ENCODE data around the gene SLC17A1. TPM values are rescaled to one million over a fixed set of nuclear protein-coding genes. Genes with fewer than 3 reads are reported as not detected.

SLC17A1 gene
- total RNA-seq, 1 experiment from 2014 or later = not detected

GRCh38 chr6:25794784-25795183, 37.1 kb downstream of the SLC17A1 start (continued):
- TF ChIP-seq TEAD1 (CRISPR knock-in tag; IDR thresholded peaks at IDR 0.05) (no peak), NR2C2 (CRISPR knock-in tag; IDR thresholded peaks at IDR 0.05) (no peak), USF1 (CRISPR knock-in tag; IDR thresholded peaks at IDR 0.05) (no peak), OVOL2 (CRISPR knock-in tag; IDR thresholded peaks at IDR 0.05; ENCODE audit: borderline replicate concordance) (no peak)
- TF ChIP-seq, protein P1, sequence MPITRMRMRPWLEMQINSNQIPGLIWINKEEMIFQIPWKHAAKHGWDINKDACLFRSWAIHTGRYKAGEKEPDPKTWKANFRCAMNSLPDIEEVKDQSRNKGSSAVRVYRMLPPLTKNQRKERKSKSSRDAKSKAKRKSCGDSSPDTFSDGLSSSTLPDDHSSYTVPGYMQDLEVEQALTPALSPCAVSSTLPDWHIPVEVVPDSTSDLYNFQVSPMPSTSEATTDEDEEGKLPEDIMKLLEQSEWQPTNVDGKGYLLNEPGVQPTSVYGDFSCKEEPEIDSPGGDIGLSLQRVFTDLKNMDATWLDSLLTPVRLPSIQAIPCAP (CRISPR knock-in tag; IDR thresholded peaks at IDR 0.05) = no peak
- TF ChIP-seq, protein P2, sequence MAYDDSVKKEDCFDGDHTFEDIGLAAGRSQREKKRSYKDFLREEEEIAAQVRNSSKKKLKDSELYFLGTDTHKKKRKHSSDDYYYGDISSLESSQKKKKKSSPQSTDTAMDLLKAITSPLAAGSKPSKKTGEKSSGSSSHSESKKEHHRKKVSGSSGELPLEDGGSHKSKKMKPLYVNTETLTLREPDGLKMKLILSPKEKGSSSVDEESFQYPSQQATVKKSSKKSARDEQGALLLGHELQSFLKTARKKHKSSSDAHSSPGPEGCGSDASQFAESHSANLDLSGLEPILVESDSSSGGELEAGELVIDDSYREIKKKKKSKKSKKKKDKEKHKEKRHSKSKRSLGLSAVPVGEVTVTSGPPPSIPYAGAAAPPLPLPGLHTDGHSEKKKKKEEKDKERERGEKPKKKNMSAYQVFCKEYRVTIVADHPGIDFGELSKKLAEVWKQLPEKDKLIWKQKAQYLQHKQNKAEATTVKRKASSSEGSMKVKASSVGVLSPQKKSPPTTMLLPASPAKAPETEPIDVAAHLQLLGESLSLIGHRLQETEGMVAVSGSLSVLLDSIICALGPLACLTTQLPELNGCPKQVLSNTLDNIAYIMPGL (CRISPR knock-in tag; IDR thresholded peaks at IDR 0.05) = no peak

GRCh38 chr6:25793970-25794369, 37.9 kb downstream of the SLC17A1 start:
- ATAC-seq (no peak), DNase-seq (ENCODE audit: low spot score) (no peak)
- CTCF ChIA-PET = no interaction called here
- Mint-ChIP-seq H3K36me3 (no peaks in the 10 kb centered on the region), H3K9me3 (peaks cover 4% of the 10 kb centered on the region; the same call in 1 of the 2 replicates), H3K4me1 (no peaks in the 10 kb centered on the region), H3K4me3 (no peak overlapping the region), H3K27me3 (ENCODE audit: low read depth) (no peaks in the 10 kb centered on the region), H3K27ac (no peak overlapping the region)
- TF ChIP-seq, protein P3, sequence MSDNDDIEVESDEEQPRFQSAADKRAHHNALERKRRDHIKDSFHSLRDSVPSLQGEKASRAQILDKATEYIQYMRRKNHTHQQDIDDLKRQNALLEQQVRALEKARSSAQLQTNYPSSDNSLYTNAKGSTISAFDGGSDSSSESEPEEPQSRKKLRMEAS (CRISPR knock-in tag; IDR thresholded peaks at IDR 0.05) = no peak
- TF ChIP-seq NFATC4 (CRISPR knock-in tag; IDR thresholded peaks at IDR 0.05) = no peak
- TF ChIP-seq GTF2I (CRISPR knock-in tag; conservative IDR thresholded peaks at IDR 0.05) = no peak
- TF ChIP-seq, protein P4, sequence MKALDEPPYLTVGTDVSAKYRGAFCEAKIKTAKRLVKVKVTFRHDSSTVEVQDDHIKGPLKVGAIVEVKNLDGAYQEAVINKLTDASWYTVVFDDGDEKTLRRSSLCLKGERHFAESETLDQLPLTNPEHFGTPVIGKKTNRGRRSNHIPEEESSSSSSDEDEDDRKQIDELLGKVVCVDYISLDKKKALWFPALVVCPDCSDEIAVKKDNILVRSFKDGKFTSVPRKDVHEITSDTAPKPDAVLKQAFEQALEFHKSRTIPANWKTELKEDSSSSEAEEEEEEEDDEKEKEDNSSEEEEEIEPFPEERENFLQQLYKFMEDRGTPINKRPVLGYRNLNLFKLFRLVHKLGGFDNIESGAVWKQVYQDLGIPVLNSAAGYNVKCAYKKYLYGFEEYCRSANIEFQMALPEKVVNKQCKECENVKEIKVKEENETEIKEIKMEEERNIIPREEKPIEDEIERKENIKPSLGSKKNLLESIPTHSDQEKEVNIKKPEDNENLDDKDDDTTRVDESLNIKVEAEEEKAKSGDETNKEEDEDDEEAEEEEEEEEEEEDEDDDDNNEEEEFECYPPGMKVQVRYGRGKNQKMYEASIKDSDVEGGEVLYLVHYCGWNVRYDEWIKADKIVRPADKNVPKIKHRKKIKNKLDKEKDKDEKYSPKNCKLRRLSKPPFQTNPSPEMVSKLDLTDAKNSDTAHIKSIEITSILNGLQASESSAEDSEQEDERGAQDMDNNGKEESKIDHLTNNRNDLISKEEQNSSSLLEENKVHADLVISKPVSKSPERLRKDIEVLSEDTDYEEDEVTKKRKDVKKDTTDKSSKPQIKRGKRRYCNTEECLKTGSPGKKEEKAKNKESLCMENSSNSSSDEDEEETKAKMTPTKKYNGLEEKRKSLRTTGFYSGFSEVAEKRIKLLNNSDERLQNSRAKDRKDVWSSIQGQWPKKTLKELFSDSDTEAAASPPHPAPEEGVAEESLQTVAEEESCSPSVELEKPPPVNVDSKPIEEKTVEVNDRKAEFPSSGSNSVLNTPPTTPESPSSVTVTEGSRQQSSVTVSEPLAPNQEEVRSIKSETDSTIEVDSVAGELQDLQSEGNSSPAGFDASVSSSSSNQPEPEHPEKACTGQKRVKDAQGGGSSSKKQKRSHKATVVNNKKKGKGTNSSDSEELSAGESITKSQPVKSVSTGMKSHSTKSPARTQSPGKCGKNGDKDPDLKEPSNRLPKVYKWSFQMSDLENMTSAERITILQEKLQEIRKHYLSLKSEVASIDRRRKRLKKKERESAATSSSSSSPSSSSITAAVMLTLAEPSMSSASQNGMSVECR (CRISPR knock-in tag; IDR thresholded peaks at IDR 0.05; ENCODE audit: borderline replicate concordance) = no peak
- no peak for TF ChIP-seq ZNF121 (CRISPR knock-in tag; IDR thresholded peaks at IDR 0.05)
- TF ChIP-seq ZNF416 (CRISPR knock-in tag; IDR thresholded peaks at IDR 0.05) = no peak
- TF ChIP-seq ATF3 (CRISPR knock-in tag; conservative IDR thresholded peaks at IDR 0.05) = no peak
- TF ChIP-seq, protein P5, sequence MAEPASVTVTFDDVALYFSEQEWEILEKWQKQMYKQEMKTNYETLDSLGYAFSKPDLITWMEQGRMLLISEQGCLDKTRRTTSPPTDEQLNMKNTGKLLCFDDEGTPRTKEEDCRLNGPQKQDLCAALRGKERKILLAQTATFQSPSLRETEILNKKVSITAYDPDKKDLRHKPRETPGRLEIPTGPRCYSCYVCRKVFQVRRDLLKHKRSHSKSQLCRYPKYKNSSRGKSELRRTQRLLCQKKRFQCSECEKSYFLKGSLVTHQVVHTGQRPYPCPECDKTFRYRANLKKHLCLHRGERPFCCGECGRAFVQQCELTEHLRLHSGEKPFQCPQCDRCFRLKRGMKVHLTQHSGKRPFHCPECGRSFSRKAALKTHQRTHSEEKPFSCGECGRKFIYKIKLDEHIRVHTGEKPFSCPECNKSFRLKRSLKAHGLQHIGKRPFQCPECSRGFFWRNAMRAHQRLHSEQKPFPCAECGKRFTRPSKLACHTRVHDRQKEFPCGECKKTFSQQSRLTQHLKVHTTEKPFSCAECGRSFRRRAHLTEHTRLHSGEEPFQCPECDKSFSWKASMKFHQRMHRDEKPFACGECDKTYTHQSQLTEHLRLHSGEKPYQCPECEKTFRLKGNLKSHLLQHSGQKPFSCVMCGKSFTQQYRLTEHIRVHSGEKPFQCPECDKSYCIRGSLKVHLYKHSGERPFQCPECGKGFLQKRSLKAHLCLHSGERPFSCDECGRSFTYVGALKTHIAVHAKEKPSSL (CRISPR knock-in tag; conservative IDR thresholded peaks at IDR 0.05) = no peak
- no peak for TF ChIP-seq E2F5 (CRISPR knock-in tag; IDR thresholded peaks at IDR 0.05)
- TF ChIP-seq SMAD4 (CRISPR knock-in tag; IDR thresholded peaks at IDR 0.05) = no peak
- POLR2A ChIA-PET = no interaction called here
